Gastroesophageal sphincter (tissue), 4 donors: Measurements from ENCODE around the gene ZSCAN21. TPM values are rescaled to one million over a fixed set of nuclear protein-coding genes. Genes with fewer than 3 reads are reported as not detected.

Experiments
- ATAC-seq: fragments of 150-250 bp; one replicate; pipeline ENCODE4 v1.9.1; 2016; ENCODE audit warnings: mild to moderate bottlenecking, moderate library complexity
- H3K27ac ChIP-seq, 4 donors: fragments of 200-600 bp; sonication (generic) in 3 of 4; 1 replicate in 3 of 4; 2 replicates in 1 of 4; pipeline ENCODE4 v1.5.1; 2016 to 2019
- H3K27me3 ChIP-seq: fragments of 200-600 bp; sonication (generic); one replicate; pipeline ENCODE4 v1.5.1; 2019
- H3K36me3 ChIP-seq, 2 donors: fragments of 200-600 bp; sonication (generic); one replicate each; pipeline ENCODE4 v1.5.1; 2019; ENCODE audit warnings: control low read depth in 1 of 2
- H3K4me1 ChIP-seq, 3 donors: fragments of 200-600 bp; sonication (generic); 1 replicate in 2 of 3; 2 replicates in 1 of 3; pipeline ENCODE4 v1.5.1; 2016 to 2019; ENCODE audit warnings: control low read depth in 2 of 3
- H3K4me3 ChIP-seq, 2 donors: fragments of 200-600 bp; sonication (generic); one replicate each; pipeline ENCODE4 v1.5.1; 2019; ENCODE audit warnings: mild to moderate bottlenecking in 1 of 2, moderate library complexity in 1 of 2
- H3K9me3 ChIP-seq, 3 donors: fragments of 200-600 bp; sonication (generic); one replicate each; pipeline ENCODE4 v1.5.1; 2017 to 2019; ENCODE audit warnings: control low read depth in 2 of 3
- CTCF ChIP-seq, 4 experiments: fragments of 200-600 bp in 2 of 4; fragments of 450-650 bp in 2 of 4; sonication (generic) in 1 of 4; IDR thresholded peaks; one replicate each; pipeline ENCODE4 v1.5.1; 2017 to 2019; ENCODE audit warnings: antibody characterized with exemption in 4 of 4, mild to moderate bottlenecking in 2 of 4, moderate library complexity in 2 of 4
- EP300 ChIP-seq: sonication (generic); formaldehyde crosslinking; IDR thresholded peaks from one replicate; pipeline ENCODE4 v1.6.1; 2017; ENCODE audit warnings: antibody characterized with exemption, mild to moderate bottlenecking
- POLR2A ChIP-seq, 2 donors: fragments of 450-650 bp; IDR thresholded peaks; one replicate each; pipeline ENCODE4 v1.6.1; 2017; ENCODE audit warnings: antibody characterized with exemption in 2 of 2, mild to moderate bottlenecking in 2 of 2, moderate library complexity in 1 of 2
- POLR2AphosphoS5 ChIP-seq: sonication (generic); formaldehyde crosslinking; IDR thresholded peaks from one replicate; pipeline ENCODE4 v1.6.1; 2017; ENCODE audit warnings: antibody characterized with exemption
- WGBS, 2 donors: methylation state at CpG; one replicate each; pipeline ENCODE4 v1.1.5; 2018; ENCODE audit warnings: low coverage in 1 of 2; 5-methylcytosine and 5-hydroxymethylcytosine counted together
- total RNA-seq, 4 donors: library from RNA; depleted of rRNA; stranded (reverse); fragments of >200 nt; gene quantifications; one replicate each; pipeline ENCODE4 v1.1.0, GENCODE V29; 2016

The ZSCAN21 gene
- total RNA-seq, 4 donors from 2014 or later, result 14.0 to 21.9 (median 20.9) TPM

GRCh38 chr7:100107125-100107737 is 57.7 kb downstream of the ZSCAN21 start:
- Histone ChIP-seq H3K9me3 (no peaks in the 10 kb centered on the region), H3K36me3 (peaks cover 0 to 97% of the 10 kb centered on the region in 2 donors), H3K4me3 (no peak overlapping the region), H3K27ac (no peak overlapping the region), H3K27me3 (no peaks in the 10 kb centered on the region), H3K4me1 (peaks cover 0 to 12% (median 5%) of the 10 kb centered on the region in 3 donors)
- TF ChIP-seq POLR2A (IDR thresholded peaks at IDR 0.05) (no peak), POLR2AphosphoS5 (no peak), CTCF (IDR thresholded peaks at IDR 0.05) (no peak), EP300 (no peak)
- 81 to 91% methylated on average over 6 to 12 of the region's 25 CpGs for WGBS, 2 donors
- no peak for ATAC-seq

GRCh38 chr7:100107890-100108289 is 58.3 kb downstream of the ZSCAN21 start:
- WGBS, 2 donors, result 50 to 90% methylated on average over 2 to 5 of the region's 11 CpGs
- TF ChIP-seq POLR2AphosphoS5 (no peak), CTCF (IDR thresholded peaks at IDR 0.05) (no peak), EP300 (no peak), POLR2A (IDR thresholded peaks at IDR 0.05) (no peak)
- Histone ChIP-seq H3K9me3 (no peaks in the 10 kb centered on the region), H3K27ac (no peak overlapping the region), H3K4me3 (no peak overlapping the region), H3K4me1 (peaks cover 0 to 5% (median 0%) of the 10 kb centered on the region in 3 donors), H3K27me3 (no peaks in the 10 kb centered on the region), H3K36me3 (peaks cover 0 to 100% of the 10 kb centered on the region in 2 donors)
- peak; percentile 15 for ATAC-seq

- no peak overlapping the region for H3K27ac ChIP-seq
- no peaks in the 10 kb centered on the region for H3K4me1 ChIP-seq
- WGBS, 2 donors, result 40 to 72% methylated on average over 2 to 6 of the region's 12 CpGs
- TF ChIP-seq POLR2AphosphoS5 (no peak), CTCF (IDR thresholded peaks at IDR 0.05) (no peak), POLR2A (IDR thresholded peaks at IDR 0.05) (no peak), EP300 (no peak)
- no peak overlapping the region for H3K4me3 ChIP-seq
- no peaks in the 10 kb centered on the region for H3K9me3 ChIP-seq
- H3K27me3 ChIP-seq, result no peaks in the 10 kb centered on the region
- no peak for ATAC-seq
- peaks cover 0 to 97% of the 10 kb centered on the region in 2 donors for H3K36me3 ChIP-seq
These were observed 60.1 kb downstream of the ZSCAN21 start for GRCh38 chr7:100109521-100110163.

- no peak overlapping the region for H3K27ac ChIP-seq
- 85% methylated on average over 3 of the region's 7 CpGs; no CpG with 5 or more reads in 1 of the 2 donors for WGBS, 2 donors
- no peaks in the 10 kb centered on the region for H3K9me3 ChIP-seq
- TF ChIP-seq POLR2AphosphoS5 (no peak), EP300 (no peak), POLR2A (IDR thresholded peaks at IDR 0.05) (no peak), CTCF (IDR thresholded peaks at IDR 0.05) (no peak)
- H3K36me3 ChIP-seq, result peaks cover 0 to 86% of the 10 kb centered on the region in 2 donors
- no peak overlapping the region for H3K4me3 ChIP-seq
- no peak for ATAC-seq
- no peaks in the 10 kb centered on the region for H3K27me3 ChIP-seq
- no peaks in the 10 kb centered on the region for H3K4me1 ChIP-seq
These were observed 61.6 kb downstream of the ZSCAN21 start for GRCh38 chr7:100111156-100111555.

- ATAC-seq, result no peak
- no peak overlapping the region for H3K27ac ChIP-seq
- no peaks in the 10 kb centered on the region for H3K4me1 ChIP-seq
- no peaks in the 10 kb centered on the region for H3K9me3 ChIP-seq
- H3K4me3 ChIP-seq, result no peak overlapping the region
- peaks cover 0 to 78% of the 10 kb centered on the region in 2 donors for H3K36me3 ChIP-seq
- no CpG with 5 or more reads among the region's 13 CpGs for WGBS, 2 donors
- TF ChIP-seq CTCF (IDR thresholded peaks at IDR 0.05) (no peak), EP300 (no peak), POLR2AphosphoS5 (no peak), POLR2A (IDR thresholded peaks at IDR 0.05) (no peak)
- H3K27me3 ChIP-seq, result no peaks in the 10 kb centered on the region
These were observed 62.3 kb downstream of the ZSCAN21 start for GRCh38 chr7:100111914-100112313.
